NOMO-1 (cell line): Measurements from ENCODE around the gene SUCNR1.
"Not testable (repeated sequence)": the region's sequence is repeated elsewhere in the genome, so short reads cannot be mapped to it uniquely, and the experiment has no call there.

ENCODE experiments used
- DNase-seq, 2 experiments: peaks; one replicate each; lab custom pipeline; 2025; ENCODE audit not compliant: unreplicated experiment in 2 of 2; lab: John Stamatoyannopoulos, UW

SUCNR1 gene

GRCh38 chr3:151900460-151900859, 27.0 kb downstream of the SUCNR1 start:
- no peak for DNase-seq

- DNase-seq = no peak
These were observed 27.6 kb downstream of the SUCNR1 start for GRCh38 chr3:151900884-151901643.

- peak; percentile 12 to 34 for DNase-seq
These were observed 28.3 kb downstream of the SUCNR1 start for GRCh38 chr3:151901644-151902285.

GRCh38 chr3:151903501-151903991, 30.1 kb downstream of the SUCNR1 start:
- peak; percentile 41 to 65 for DNase-seq

- DNase-seq = no peak
These were observed 32.2 kb downstream of the SUCNR1 start for GRCh38 chr3:151905647-151906046.

- no peak for DNase-seq
These were observed 33.3 kb downstream of the SUCNR1 start for GRCh38 chr3:151906751-151907150.

GRCh38 chr3:151908399-151908798, 35.0 kb downstream of the SUCNR1 start:
- DNase-seq = no peak

GRCh38 chr3:151909681-151910405, 36.4 kb downstream of the SUCNR1 start:
- DNase-seq = no peak

- no peak for DNase-seq
These were observed 38.0 kb downstream of the SUCNR1 start for GRCh38 chr3:151911462-151911861.

- DNase-seq = no peak
These were observed 38.6 kb downstream of the SUCNR1 start for GRCh38 chr3:151912028-151912427.

- DNase-seq = no peak
These were observed 43.3 kb downstream of the SUCNR1 start for GRCh38 chr3:151916781-151917180.

GRCh38 chr3:151918253-151919029, 45.0 kb downstream of the SUCNR1 start:
- peak; percentile 44 to 88 for DNase-seq

- no peak for DNase-seq
These were observed 45.5 kb downstream of the SUCNR1 start for GRCh38 chr3:151919030-151919328.

GRCh38 chr3:151919446-151919845, 46.0 kb downstream of the SUCNR1 start:
- DNase-seq = no peak

- DNase-seq = no peak
These were observed 50.5 kb downstream of the SUCNR1 start for GRCh38 chr3:151923901-151924300.

- no peak for DNase-seq
These were observed 51.3 kb downstream of the SUCNR1 start for GRCh38 chr3:151924753-151925152.

GRCh38 chr3:151925419-151925818, 52.0 kb downstream of the SUCNR1 start:
- DNase-seq = no peak

GRCh38 chr3:151925876-151926275, 52.4 kb downstream of the SUCNR1 start:
- DNase-seq = no peak

- no peak for DNase-seq
These were observed 53.5 kb downstream of the SUCNR1 start for GRCh38 chr3:151926956-151927355.

- DNase-seq = not testable (repeated sequence)
These were observed 54.6 kb downstream of the SUCNR1 start for GRCh38 chr3:151927915-151928525.
